Aorta (tissue), 5 donors: ENCODE results near the gene SEC61A1. TPM values are rescaled to one million over a fixed set of nuclear protein-coding genes. Genes with fewer than 3 reads are reported as not detected.

Source experiments
- ATAC-seq: fragments of 200-7000 bp; cut with Tn5 transposase; one replicate; pipeline ENCODE4 v1.9.1; 2022; ENCODE audit warnings: moderate library complexity; ENCODE audit not compliant: low FRiP score
- DNase-seq, 2 donors: peaks; one replicate each; pipeline ENCODE4 v3.0.0-alpha.2; 2020
- H3K27ac ChIP-seq, 2 donors: one replicate each; pipeline ENCODE4 v1.5.1; 2013; ENCODE audit warnings: low read length in 2 of 2, mild to moderate bottlenecking in 2 of 2, moderate library complexity in 2 of 2, control low read depth in 1 of 2, inconsistent platforms in 1 of 2, low read depth in 1 of 2
- H3K27me3 ChIP-seq, 2 donors: one replicate each; pipeline ENCODE4 v1.6.1; 2013; ENCODE audit warnings: control low read depth in 1 of 2, low read length in 1 of 2, mild to moderate bottlenecking in 1 of 2, moderate library complexity in 1 of 2; ENCODE audit not compliant: insufficient read depth in 2 of 2, control insufficient read depth in 1 of 2
- H3K36me3 ChIP-seq, 2 donors: one replicate each; pipeline ENCODE4 v1.6.1; 2013; ENCODE audit warnings: control low read depth in 1 of 2, low read length in 1 of 2, mild to moderate bottlenecking in 1 of 2; ENCODE audit not compliant: insufficient read depth in 2 of 2, control insufficient read depth in 1 of 2
- H3K4me1 ChIP-seq, 2 donors: one replicate each; pipeline ENCODE4 v1.6.1; 2013; ENCODE audit warnings: low read length in 2 of 2, control low read depth in 1 of 2, mild to moderate bottlenecking in 1 of 2, moderate library complexity in 1 of 2; ENCODE audit not compliant: insufficient read depth in 2 of 2, control insufficient read depth in 1 of 2
- H3K4me3 ChIP-seq, 2 donors: one replicate each; pipeline ENCODE4 v1.5.1; 2013; ENCODE audit warnings: low read length in 2 of 2, control low read depth in 1 of 2, mild to moderate bottlenecking in 1 of 2
- H3K9me3 ChIP-seq: one replicate; pipeline ENCODE4 v1.6.1; 2013; ENCODE audit warnings: mild to moderate bottlenecking, low read length; ENCODE audit not compliant: control insufficient read depth
- WGBS, 2 donors: extraction: QIAGEN DNeasy Blood & Tissue Kit; methylation state at CpG; one replicate each; pipeline ENCODE4 v1.1.7; 2013; 5-methylcytosine and 5-hydroxymethylcytosine counted together
- intact Hi-C, 2 donors: fragments of 100-400 bp; cut with DNase I; formaldehyde crosslinking; loops; one replicate each; pipeline versions ENCODE4 v1.14.2 to v1.15.0; 2022
- polyA plus RNA-seq, 2 donors: library from polyadenylated mRNA; stranded (reverse); fragments of 200-250 nt; gene quantifications; one replicate each; pipeline ENCODE4 v1.2.3, GENCODE V29; 2013
- total RNA-seq, 2 donors: library from RNA; stranded (reverse); fragmentation: NEBNext Ultra II Directional; extraction: Animal tissue kit (Norgen Biotek cat#: 25700); gene quantifications; one replicate each; pipeline ENCODE4 v1.2.1, GENCODE V29; 2021
- donor health status: healthy with polysubstance abuse.
- donor health status: Bipolar disorder and iron deficiency.
- donor health status: DM: no; HTN: no; CAD: no.
- donor health status: DM: no; HTN: no; CAD: no.
- donor health status: DM: yes; HTN: yes; CAD: no.

SEC61A1 gene
- total and polyA plus RNA-seq, 4 donors = 33.6 to 172 (median 142) TPM

DNA sequence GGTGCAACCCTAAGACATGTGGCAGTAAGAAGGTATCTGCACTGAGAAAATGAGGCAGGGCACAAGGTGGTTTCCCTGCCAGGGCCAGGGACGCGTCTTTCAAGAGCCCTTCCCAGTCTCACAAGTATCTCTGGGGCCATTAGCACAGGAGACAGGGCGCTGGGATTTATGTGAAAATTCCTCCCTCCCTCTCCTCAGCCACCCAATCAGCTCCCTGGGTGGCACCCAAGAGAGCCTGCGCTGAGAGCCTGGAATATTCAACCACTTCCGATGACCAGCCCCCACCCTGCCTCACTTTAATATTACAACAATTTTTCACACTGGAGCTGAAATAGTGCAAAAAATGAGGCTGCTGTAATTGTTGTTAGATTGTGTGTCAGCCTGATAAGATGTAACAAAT lies 26.1 kb downstream of the SEC61A1 start:
- no peak overlapping the region for H3K4me3 ChIP-seq
- DNase-seq (no peak), ATAC-seq (no peak)
- H3K27ac ChIP-seq = no peak overlapping the region
- 87 to 91% methylated on average over 5 of the region's 5 CpGs for WGBS, 2 donors
- H3K27me3 ChIP-seq = no peaks in the 10 kb centered on the region
- no peaks in the 10 kb centered on the region for H3K9me3 ChIP-seq
- intact Hi-C loops = no loop called here
- H3K4me1 ChIP-seq = no peaks in the 10 kb centered on the region
- H3K36me3 ChIP-seq = no peaks in the 10 kb centered on the region

DNA sequence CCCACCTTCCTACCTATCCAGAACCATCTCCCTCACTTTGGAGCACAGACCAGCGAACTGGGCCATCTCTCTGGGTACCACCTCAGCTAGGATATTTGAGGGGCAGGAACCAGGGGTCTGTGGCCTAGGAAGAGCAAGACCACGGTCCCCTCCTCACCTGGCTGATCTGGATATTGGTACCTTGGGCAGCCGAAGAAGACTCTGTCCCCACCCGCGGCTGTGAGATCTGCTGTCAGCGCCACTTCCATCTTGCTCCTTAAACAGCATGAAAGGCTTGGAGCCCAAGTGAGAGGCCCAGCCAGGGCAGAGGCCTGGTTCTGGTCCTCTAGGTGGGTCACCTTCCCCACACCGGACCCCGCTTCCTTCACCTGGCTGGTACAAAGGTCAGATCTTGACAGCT lies 26.6 kb downstream of the SEC61A1 start:
- no peaks in the 10 kb centered on the region for H3K9me3 ChIP-seq
- DNase-seq = no peak
- no peak for ATAC-seq
- no peaks in the 10 kb centered on the region for H3K27me3 ChIP-seq
- H3K27ac ChIP-seq = no peak overlapping the region
- no peak overlapping the region for H3K4me3 ChIP-seq
- intact Hi-C loops = no loop called here
- H3K36me3 ChIP-seq = no peaks in the 10 kb centered on the region
- WGBS, 2 donors = 95 to 96% methylated on average over 8 of the region's 8 CpGs
- H3K4me1 ChIP-seq = no peaks in the 10 kb centered on the region

DNA sequence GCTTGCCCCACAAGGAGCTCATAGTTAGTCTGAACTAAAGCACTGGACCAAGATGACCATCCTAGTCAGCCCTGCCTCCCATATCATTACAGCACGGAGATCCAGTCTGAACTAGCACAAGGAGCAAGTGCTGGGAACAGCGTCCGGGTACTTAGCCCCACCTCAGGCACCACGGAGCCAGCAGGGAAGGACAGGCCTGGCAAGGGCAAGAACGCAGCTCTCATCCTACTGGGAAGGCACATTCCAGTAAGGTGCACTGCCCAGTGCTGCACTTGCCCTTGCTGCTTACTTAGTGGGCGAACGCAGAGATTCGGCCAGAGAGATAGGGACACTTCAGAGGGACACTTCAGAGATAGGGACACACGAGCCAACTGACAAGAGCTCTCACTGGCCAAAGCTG lies 27.6 kb downstream of the SEC61A1 start:
- no peak overlapping the region for H3K27ac ChIP-seq

GRCh38 chr3:128080323-128081080 lies 28.3 kb downstream of the SEC61A1 start:
- no peaks in the 10 kb centered on the region for H3K36me3 ChIP-seq
- 76 to 84% methylated on average over 6 of the region's 6 CpGs for WGBS, 2 donors
- DNase-seq (no peak), ATAC-seq (no peak)
- intact Hi-C loops = no loop called here
- H3K4me3 ChIP-seq = no peak overlapping the region
- H3K27me3 ChIP-seq = no peaks in the 10 kb centered on the region
- H3K27ac ChIP-seq = no peak overlapping the region
- H3K9me3 ChIP-seq = no peaks in the 10 kb centered on the region
- peaks cover 0 to 3% of the 10 kb centered on the region in 2 donors for H3K4me1 ChIP-seq

More for the DNA sequence above, 27.6 kb downstream of the SEC61A1 start:
- H3K36me3 ChIP-seq = no peaks in the 10 kb centered on the region
- H3K4me3 ChIP-seq = no peak overlapping the region
- no peaks in the 10 kb centered on the region for H3K27me3 ChIP-seq
- DNase-seq = no peak
- H3K9me3 ChIP-seq = no peaks in the 10 kb centered on the region
- peaks cover 0 to 3% of the 10 kb centered on the region in 2 donors for H3K4me1 ChIP-seq
- ATAC-seq = no peak
- intact Hi-C loops = no loop called here
- 92% methylated on average over 9 of the region's 9 CpGs for WGBS, 2 donors

- H3K9me3 ChIP-seq = no peaks in the 10 kb centered on the region
- peaks cover 0 to 3% of the 10 kb centered on the region in 2 donors for H3K4me1 ChIP-seq
- no peak overlapping the region for H3K27ac ChIP-seq
- no peak overlapping the region for H3K4me3 ChIP-seq
- 79 to 85% methylated on average over 6 of the region's 6 CpGs for WGBS, 2 donors
- H3K27me3 ChIP-seq = no peaks in the 10 kb centered on the region
- no peaks in the 10 kb centered on the region for H3K36me3 ChIP-seq
- intact Hi-C loops = no loop called here
- DNase-seq (no peak), ATAC-seq (no peak)
Measured at GRCh38 chr3:128081226-128081625, 29.0 kb downstream of the SEC61A1 start.

DNA sequence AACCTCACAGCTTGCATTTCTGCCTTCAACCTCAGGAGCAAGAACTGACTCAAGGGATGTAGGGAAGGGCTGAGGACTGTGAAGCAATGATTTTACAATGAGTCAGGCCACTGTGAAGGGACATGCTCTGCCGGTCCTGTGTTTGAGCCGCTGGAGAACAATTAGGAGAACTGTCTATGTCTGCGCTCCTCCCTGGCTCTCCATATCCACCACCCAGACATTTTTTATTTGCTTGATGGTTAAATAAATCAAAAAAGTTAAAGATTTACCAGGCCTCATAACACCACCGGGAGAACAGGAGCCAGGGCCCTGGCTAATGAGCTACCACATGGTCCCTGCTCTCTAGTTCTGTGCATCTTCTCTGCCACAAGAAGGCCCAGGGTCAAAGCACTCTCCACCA lies 29.6 kb downstream of the SEC61A1 start:
- no peaks in the 10 kb centered on the region for H3K36me3 ChIP-seq

DNA sequence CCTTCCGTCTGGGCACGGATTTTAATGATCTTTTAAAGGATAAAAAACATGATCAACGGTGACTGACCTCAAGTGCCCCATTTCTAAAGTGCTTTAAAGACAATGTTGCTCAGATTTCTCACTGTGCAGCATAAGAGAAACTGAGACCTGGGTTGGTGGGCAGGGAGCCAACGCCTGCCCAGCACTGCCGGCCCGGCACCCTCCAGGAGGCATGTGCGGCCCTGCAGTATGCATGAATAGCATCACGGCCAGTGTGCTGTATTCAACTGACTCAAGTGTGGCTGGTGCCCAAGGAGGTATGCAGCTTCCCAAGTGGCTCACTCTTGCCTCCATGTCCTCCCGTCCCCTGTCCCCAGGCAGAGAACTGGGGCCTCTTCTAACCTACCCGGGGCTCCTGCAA lies 30.3 kb downstream of the SEC61A1 start:
- Histone ChIP-seq H3K9me3 (no peaks in the 10 kb centered on the region), H3K36me3 (peaks cover 0 to 3% of the 10 kb centered on the region in 2 donors), H3K27me3 (no peaks in the 10 kb centered on the region), H3K4me1 (peaks cover 0 to 3% of the 10 kb centered on the region in 2 donors), H3K4me3 (no peak overlapping the region), H3K27ac (no peak overlapping the region)
- intact Hi-C loops = no loop called here
- DNase-seq (no peak), ATAC-seq (no peak)
- 82 to 90% methylated on average over 10 of the region's 10 CpGs for WGBS, 2 donors

More for the DNA sequence above, 29.6 kb downstream of the SEC61A1 start:
- DNase-seq (no peak), ATAC-seq (no peak)
- Histone ChIP-seq H3K4me1 (peaks cover 0 to 3% of the 10 kb centered on the region in 2 donors), H3K4me3 (no peak overlapping the region), H3K9me3 (no peaks in the 10 kb centered on the region), H3K27me3 (no peaks in the 10 kb centered on the region), H3K27ac (no peak overlapping the region)
- intact Hi-C loops = no loop called here
- 92 to 93% methylated on average over 4 of the region's 4 CpGs for WGBS, 2 donors

GRCh38 chr3:128083396-128083795 lies 31.2 kb downstream of the SEC61A1 start:
- DNase-seq (no peak), ATAC-seq (no peak)
- Histone ChIP-seq H3K27me3 (no peaks in the 10 kb centered on the region), H3K27ac (no peak overlapping the region), H3K9me3 (no peaks in the 10 kb centered on the region), H3K4me3 (no peak overlapping the region), H3K4me1 (peaks cover 0 to 3% of the 10 kb centered on the region in 2 donors), H3K36me3 (peaks cover 0 to 4% of the 10 kb centered on the region in 2 donors)
- intact Hi-C loops = no loop called here
- WGBS, 2 donors = 57% methylated on average over 10 of the region's 10 CpGs

GRCh38 chr3:128083980-128084674 lies 31.9 kb downstream of the SEC61A1 start:
- DNase-seq = no peak
- Histone ChIP-seq H3K36me3 (peaks cover 0 to 4% of the 10 kb centered on the region in 2 donors), H3K4me1 (peaks cover 0 to 3% of the 10 kb centered on the region in 2 donors), H3K4me3 (no peak overlapping the region), H3K9me3 (no peaks in the 10 kb centered on the region), H3K27ac (no peak overlapping the region), H3K27me3 (no peaks in the 10 kb centered on the region)
- no peak for ATAC-seq
- intact Hi-C loops = no loop called here
- 30 to 41% methylated on average over 9 of the region's 9 CpGs for WGBS, 2 donors
